Activated naive CD4-positive, alpha-beta T cell treated with anti-CD3 and anti-CD28 coated beads, Interleukin-2, amount 10 ng/mL, durations not matched to agents 5 hours and 36 hours (primary cell): ENCODE measurements around the gene KIAA1143. TPM values are rescaled to one million over a fixed set of nuclear protein-coding genes. Genes with fewer than 3 reads are reported as not detected.

Experiments used
- total RNA-seq, 2 experiments: library from RNA; stranded (reverse); gene quantifications; one replicate each; pipeline ENCODE4 v1.2.3, GENCODE V29; 2021

Gene KIAA1143
- 10 to 100 TPM; 43.7 to 55.7 TPM for total RNA-seq

DNA sequence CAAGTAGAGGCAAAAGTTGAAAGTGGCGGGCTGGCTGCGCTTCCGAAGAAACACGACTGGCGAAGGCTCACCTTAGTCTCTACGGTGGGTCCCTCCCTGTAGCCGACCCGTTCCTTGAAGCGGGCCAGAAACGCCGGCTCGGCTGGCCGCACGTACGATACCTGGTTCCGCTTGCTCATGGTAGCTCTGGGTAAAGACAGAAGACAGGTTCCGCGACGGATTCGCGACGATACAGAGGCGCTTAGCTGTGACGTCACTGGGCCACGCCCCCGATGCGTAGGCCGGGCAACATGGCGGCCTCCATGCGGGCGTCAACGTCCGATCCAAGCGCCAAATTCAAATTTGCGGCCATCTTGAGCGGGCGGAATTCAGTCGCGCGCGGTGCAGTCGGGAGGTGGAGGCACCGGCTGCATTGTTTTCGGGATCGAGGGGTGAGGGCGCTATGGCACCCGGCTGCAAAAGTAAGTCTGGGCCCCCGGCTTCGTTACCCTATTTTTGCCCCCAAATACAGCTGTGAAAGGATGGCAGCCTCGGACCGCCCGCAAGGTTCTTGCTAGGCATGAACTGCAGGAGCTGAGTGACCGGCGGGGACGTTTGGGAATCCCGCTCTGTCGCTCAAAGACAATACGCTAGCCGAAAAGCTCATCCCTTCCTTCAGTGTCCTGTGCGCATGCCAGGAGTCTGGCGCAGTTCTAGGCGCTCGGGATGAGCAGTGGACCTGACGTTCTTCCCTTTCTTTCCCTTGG, at the start of gene KIAA1143, which contains the start of gene KIF15:
Gene KIAA1143, minus strand, starts transcription at position 196 of the 746 bp plus-strand sequence. Its CDS starts 17 bp downstream, at position 179.
Gene KIF15, plus strand, starts transcription at position 371 of the 746 bp plus-strand sequence. Its CDS starts 72 bp downstream, at position 443.

DNA sequence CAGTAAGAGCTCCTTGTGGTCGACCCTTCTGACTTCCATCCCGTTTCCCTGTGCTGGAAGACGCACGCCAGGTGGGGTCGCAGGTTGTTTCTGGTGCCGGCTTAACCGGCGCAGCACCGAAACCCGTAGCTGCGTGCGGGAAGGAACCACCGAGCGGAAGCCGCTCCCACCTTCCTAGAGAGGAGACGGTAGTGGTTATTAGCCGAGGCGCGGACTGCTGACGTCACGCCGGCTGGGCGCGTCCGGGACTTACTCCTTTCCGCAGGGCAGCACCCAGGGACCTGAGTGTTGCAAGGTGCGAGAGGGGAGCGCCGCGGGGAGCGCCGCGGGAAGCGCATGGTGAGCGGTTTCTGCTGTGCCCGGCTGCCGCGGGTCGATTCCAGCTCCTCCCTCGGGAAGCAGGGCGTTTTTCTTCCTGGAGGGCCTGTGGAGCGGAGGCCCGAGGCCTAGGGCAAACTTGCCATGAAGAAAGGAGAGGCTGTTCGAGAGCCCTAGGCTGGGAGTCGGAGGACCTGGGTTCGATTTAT, 32.0 kb downstream of the KIAA1143 start, which contains the start of gene ZNF501:
Gene ZNF501, plus strand, starts transcription at position 252 of the 527 bp plus-strand sequence. CDS start 4,787 bp downstream, outside the sequence.

DNA sequence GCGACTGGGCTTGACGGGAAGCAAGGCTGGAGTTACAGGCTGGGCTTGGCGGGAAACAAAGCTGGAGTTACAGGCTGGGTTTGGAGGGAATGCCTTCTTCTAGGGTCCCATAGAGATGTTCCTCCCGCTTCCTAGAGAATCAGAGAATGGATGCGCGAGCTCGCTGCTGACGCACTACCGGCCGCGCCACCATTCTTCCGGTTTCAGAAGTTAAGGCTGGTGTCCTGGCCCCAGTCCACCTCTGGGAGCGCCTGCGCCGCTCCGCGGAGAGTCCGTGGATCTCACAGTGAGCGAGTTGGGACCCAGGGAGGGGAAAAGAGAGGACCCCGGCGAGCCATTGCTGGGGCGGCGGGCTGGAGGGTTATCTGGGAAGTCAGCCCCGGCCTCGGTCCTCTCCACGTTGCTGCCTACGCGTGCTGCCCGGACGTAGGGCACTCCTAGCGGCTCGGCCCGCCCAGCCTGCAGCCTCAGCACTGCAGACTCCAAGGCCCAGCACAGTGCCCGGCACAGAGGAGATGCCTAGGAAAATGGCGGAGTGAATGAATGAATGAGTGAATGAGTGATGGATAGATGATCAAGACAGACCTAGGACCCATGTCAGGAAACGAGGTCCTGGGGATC, 48.9 kb downstream of the KIAA1143 start, which contains the start of gene ZNF502:
Gene ZNF502, plus strand, starts transcription at position 206 of the 621 bp plus-strand sequence. CDS start 7,602 bp downstream, outside the sequence.

Other genes with a start within 250 kb of the KIAA1143 start
- 1 to 10 TPM in 1 of 2 experiments, under 1 TPM in 1; 0.77 to 1.3 TPM for gene ZKSCAN7, start 206.4 kb downstream of the KIAA1143 start, total RNA-seq
- gene ZNF660, start 176.7 kb downstream of the KIAA1143 start, total RNA-seq, result not detected
- 10 to 100 TPM; 14.4 to 14.6 TPM for gene ZNF197, start 136.6 kb downstream of the KIAA1143 start, total RNA-seq
- gene ZNF35, start 112.9 kb downstream of the KIAA1143 start, total RNA-seq, result 1 to 10 TPM; 1.5 to 1.7 TPM
- gene ZNF502, start 49.0 kb downstream of the KIAA1143 start, total RNA-seq, result 1 to 10 TPM; 1.1 to 1.3 TPM
- gene ZNF501, start 32.0 kb downstream of the KIAA1143 start, total RNA-seq, result 1 to 10 TPM; 2.0 to 2.5 TPM
- 10 to 100 TPM; 45.9 to 46.1 TPM for gene KIF15, start 175 bp upstream of the KIAA1143 start, total RNA-seq
- gene TMEM42, start 100.3 kb upstream of the KIAA1143 start, total RNA-seq, result 10 to 100 TPM; 15.4 to 16.3 TPM
- not detected for gene TGM4, start 113.0 kb upstream of the KIAA1143 start, total RNA-seq
- 10 to 100 TPM; 42.8 to 50.8 TPM for gene ZDHHC3, start 214.6 kb upstream of the KIAA1143 start, total RNA-seq
- gene EXOSC7, start 214.6 kb upstream of the KIAA1143 start, total RNA-seq, result 10 to 100 TPM; 42.3 to 44.1 TPM